Glomerular endothelial cell (primary cell): ENCODE results near the gene LYST. TPM values are rescaled to one million over a fixed set of nuclear protein-coding genes. Genes with fewer than 3 reads are reported as not detected.

ENCODE experiments used
- DNase-seq: peaks from one replicate; pipeline ENCODE4 v3.0.0-alpha.2; 2011; ENCODE audit warnings: low read depth, low spot score; ENCODE audit errors: extremely low read depth
- total RNA-seq: library from RNA; depleted of rRNA; stranded (reverse); fragments of >200 nt; gene quantifications from 2 replicates; pipeline ENCODE4 v1.2.3, GENCODE V29; 2015

Gene LYST
- total RNA-seq, 1 donor from 2014 or later: 17.0 TPM

GRCh38 chr1:235722858-235723257, 143.8 kb downstream of the LYST start:
- no peak for DNase-seq

DNA sequence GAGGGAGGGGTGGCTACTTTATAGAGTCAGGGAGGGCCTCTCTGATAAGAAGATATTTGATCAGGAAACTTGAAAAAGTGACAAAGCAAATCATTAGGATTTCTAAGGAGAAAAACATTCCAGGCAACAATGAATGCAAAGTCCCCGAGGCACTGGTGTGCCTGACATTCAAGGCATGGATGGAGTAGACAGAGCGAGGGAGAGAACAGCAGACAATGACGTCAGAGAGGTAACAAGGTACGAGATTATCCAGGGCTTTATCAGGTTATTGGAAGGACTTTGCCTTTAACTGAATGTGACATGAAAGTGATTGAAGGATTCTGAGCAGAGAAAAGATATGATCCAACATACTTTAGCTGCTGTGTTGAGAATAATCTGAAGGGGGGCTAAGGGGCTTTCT, 144.7 kb downstream of the LYST start:
- DNase-seq: no peak

DNA sequence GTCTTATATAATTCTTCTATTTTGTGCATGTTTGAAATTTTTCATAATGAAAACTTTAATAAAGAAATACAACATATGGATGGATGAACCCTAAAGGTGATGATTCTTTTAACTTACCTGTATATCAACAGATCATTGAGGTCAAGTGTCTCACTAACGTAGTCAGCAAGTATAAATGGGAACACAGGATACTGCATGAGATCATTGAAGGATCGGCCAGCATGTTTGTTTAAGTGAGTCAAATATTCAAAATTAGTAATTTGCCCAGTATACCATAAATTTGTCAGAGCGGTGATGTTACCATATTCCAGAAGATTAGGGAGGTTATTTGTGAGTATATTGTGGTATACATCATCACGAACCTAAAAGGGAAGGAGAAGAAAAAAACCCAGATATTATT, 146.2 kb downstream of the LYST start:
- no peak for DNase-seq

- no peak for DNase-seq
Observed at GRCh38 chr1:235714205-235714897, 152.4 kb downstream of the LYST start.

- no peak for DNase-seq
Observed at GRCh38 chr1:235712812-235713211, 153.9 kb downstream of the LYST start.

- DNase-seq: no peak
Observed at GRCh38 chr1:235710687-235711086, 156.0 kb downstream of the LYST start.

DNA sequence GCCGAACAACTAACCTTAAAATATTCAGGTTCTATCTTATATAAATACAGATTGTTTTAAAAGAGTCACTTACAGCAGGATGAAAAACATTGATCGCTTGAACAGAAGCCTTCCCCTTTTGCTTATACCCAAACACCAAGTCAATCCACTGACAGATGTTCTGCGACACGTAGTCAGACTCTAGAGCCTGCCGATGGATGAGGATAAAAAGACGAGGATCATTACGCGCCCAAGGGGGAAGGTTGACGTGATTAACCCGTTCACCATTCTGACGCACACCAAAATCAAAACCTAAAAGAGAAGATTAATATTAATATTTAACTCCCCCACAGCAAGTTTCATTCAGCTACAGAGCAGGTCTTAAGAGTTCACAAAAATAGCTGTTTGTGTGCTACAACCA, 157.7 kb downstream of the LYST start:
- DNase-seq: no peak

GRCh38 chr1:235708390-235708962, 158.2 kb downstream of the LYST start:
- DNase-seq: no peak

- no peak for DNase-seq
Observed at GRCh38 chr1:235703506-235703905, 163.2 kb downstream of the LYST start.

GRCh38 chr1:235702412-235702811, 164.3 kb downstream of the LYST start:
- DNase-seq: no peak

DNA sequence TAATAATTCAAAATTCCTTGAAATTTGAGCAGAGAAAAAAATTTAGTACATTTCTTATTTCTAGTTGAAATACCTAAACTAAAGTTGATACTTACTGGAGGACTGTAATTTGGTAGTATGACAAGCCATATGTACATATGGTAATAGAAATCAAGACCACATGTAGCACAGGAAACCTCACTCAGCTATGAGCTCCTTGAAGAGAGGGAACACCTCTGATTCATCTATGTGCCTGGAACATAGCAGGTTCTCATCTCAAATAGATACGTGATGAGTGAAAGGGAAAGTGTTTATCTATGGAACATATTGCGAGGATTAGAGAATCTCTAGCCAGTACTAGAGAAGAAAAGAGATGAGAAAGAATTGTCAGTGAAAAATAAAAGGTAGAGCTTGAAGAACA, 169.2 kb downstream of the LYST start:
- DNase-seq: no peak

DNA sequence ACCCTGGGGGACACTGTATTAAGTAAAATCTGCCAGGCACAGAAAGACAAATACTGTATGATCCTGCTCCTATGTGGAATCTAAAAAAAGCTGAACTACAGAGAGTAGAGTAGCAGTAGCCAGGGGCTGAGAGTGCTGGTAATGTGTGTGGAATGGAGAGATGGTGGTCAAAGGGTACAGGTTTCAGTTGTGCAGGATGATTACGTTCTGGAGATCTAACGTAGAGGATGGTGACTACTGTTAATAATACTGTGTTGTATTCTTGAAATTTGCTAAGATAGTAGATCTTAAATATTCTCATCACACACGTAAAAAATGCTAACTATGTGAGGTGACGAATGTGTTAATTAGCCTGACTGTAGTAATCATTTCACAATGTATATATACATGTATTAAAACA, 177.3 kb downstream of the LYST start:
- DNase-seq: no peak

DNA sequence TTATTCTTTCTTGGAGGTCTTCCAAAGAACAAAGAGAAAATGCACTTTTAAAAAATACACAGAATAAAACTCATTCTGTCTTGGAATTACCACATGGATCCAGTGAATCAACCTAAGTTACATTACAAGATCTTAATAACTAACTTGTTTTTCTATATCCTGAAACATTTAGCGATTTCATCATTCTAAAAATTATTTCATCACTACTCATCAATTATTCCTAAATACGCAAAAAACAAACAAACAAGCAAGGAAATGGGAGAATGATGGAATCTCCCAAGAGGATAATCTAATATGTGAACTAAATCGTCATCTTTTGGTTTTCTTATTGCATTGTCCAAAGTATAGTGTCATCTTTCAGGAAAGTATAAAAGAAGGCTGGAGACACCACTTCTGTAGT, 178.6 kb downstream of the LYST start:
- no peak for DNase-seq

DNA sequence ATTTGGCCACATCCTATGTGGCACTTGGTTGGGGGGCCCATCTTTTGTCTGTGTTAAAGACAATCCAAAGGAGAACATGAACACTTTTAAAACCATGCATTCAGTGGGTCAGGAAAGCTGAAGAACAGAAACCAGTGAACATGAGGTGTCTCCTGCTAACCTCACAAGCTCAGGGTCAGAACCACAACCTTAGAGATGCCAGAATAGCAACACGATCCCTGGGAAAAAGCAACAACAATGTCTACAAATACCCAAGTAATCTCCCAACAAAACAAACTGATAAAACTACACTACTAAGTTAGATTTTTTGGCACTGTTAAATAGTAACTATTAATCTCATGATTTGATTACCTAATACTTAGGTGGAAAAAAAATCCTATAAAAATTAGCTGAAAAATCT, 183.1 kb downstream of the LYST start:
- no peak for DNase-seq

GRCh38 chr1:235682216-235682615, 184.5 kb downstream of the LYST start:
- DNase-seq: no peak

DNA sequence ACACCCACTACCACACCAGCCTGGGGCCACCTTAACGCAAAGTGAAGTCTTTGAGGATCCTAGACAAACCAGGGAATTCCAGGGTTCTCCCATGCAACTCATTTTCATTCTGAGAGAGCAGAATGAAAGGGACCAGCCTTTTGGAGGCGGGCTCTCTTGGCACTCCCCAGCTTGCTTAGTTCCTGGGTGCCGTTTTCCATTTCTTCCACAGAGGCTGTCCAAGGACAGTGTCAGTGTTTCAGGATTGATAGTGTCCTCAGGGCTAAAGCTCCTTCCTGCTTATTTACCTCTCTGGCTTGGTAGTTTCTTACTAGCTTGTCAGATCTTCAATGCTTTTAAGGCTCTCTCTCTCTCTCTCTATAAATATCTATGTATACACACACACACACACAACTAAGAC, 187.1 kb downstream of the LYST start:
- no peak for DNase-seq

DNA sequence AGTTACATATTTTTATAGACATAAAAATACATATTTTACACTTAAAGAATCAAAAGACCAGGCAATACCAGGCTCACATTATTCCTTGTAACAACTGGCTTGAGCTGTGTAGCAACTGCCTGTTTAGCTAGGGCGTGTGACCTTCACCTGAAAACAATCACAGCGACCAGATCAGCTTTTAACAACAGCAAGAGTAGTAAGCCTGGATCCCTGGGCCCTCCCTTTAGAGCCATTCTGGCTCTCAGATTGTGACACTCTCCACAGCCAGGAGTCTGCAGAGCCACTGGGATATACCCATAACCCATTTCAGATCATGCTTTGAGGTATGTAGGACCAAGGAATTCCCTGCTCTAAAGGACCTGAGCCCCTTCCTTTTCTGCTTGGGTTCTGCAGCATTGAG, 187.7 kb downstream of the LYST start:
- no peak for DNase-seq

- DNase-seq: no peak
Observed at GRCh38 chr1:235675152-235675890, 191.4 kb downstream of the LYST start.

GRCh38 chr1:235673981-235674380, 192.7 kb downstream of the LYST start:
- DNase-seq: no peak

- DNase-seq: no peak
Observed at GRCh38 chr1:235671992-235672391, 194.7 kb downstream of the LYST start.

DNA sequence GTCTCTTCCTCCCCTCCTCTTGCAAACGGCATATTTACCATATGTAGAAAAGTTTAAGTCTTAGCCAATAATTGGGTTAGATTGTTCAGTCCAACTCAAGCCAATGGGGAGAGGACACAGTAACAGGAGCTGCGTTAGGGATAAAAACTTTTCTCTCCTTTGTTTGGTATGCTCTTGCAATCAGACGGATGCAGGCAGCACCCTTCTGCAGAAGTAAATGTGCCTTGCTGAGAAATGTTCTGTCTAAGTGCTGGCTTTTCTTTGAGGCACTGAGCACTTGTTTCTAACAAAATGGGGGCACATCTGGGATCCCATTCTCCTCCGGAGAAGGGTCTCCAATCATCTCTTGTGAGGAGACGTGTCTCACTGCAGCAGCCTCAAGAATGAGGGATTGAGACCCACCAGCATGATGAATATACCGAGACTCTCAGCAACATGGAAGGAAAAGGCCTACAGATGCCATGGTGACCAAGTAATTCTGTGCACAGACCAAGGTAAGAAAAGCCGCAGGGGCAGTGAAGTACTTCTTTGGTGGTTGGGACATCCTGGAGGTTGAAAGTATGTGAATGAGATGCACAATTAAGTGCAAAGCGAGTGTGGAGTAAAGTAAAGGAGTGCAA, 196.4 kb downstream of the LYST start:
- no peak for DNase-seq

DNA sequence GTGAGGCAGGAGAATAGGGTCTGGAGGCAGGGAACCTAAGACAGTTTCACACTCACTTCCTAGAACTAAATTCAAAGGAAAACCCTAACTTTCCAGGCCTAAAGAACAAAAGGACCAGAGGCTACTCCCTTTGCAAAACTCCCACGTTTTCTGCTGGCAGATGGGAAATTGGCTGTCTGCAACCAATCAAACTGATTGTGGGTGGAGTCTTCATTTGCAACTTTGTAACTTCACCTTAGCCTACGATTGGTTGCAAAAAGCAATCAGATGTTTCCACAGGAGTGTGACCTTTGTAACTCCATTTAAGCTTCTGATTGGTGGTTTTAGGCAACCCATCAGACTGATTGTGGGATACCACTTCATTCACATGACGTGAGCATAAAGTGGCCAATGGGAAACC, 197.4 kb downstream of the LYST start:
- no peak for DNase-seq
